Vagina (tissue), 2 donors: ENCODE data around the gene GRM7. TPM values are rescaled to one million over a fixed set of nuclear protein-coding genes. Genes with fewer than 3 reads are reported as not detected.

ENCODE experiments used
- DNase-seq, 2 donors: peaks; one replicate each; pipeline ENCODE4 v3.0.0-alpha.2; 2017; ENCODE audit errors: extremely low spot score in 2 of 2
- H3K27ac ChIP-seq: fragments of 200-600 bp; sonication (generic); one replicate; pipeline ENCODE4 v1.5.1; 2019
- H3K27me3 ChIP-seq: fragments of 200-600 bp; sonication (generic); one replicate; pipeline ENCODE4 v1.5.1; 2019
- H3K36me3 ChIP-seq, 2 donors: fragments of 200-600 bp; sonication (generic); one replicate each; pipeline ENCODE4 v1.5.1; 2017 to 2019
- H3K4me1 ChIP-seq: fragments of 200-600 bp; sonication (generic); one replicate; pipeline ENCODE4 v1.5.1; 2019
- H3K4me3 ChIP-seq, 2 donors: fragments of 200-600 bp; sonication (generic); 1 replicate in 1 of 2; 2 replicates in 1 of 2; pipeline ENCODE4 v1.5.1; 2016 to 2019
- H3K9me3 ChIP-seq: fragments of 200-600 bp; sonication (generic); one replicate; pipeline ENCODE4 v1.5.1; 2019
- POLR2A ChIP-seq, 2 donors: fragments of 450-650 bp; IDR thresholded peaks; one replicate each; pipeline ENCODE4 v1.6.1; 2017; ENCODE audit warnings: antibody characterized with exemption in 2 of 2, mild to moderate bottlenecking in 2 of 2, moderate library complexity in 2 of 2
- POLR2AphosphoS5 ChIP-seq, 2 donors: sonication (generic); formaldehyde crosslinking; IDR thresholded peaks; one replicate each; pipeline ENCODE4 v1.9.0; 2017; ENCODE audit warnings: antibody characterized with exemption in 2 of 2, mild to moderate bottlenecking in 2 of 2, low read depth in 1 of 2; ENCODE audit not compliant: insufficient read depth in 1 of 2
- intact Hi-C: fragments of 100-400 bp; cut with DNase I; formaldehyde crosslinking; loops from one replicate; pipeline ENCODE4 v1.15.1; 2023
- total RNA-seq: library from RNA; depleted of rRNA; stranded (reverse); fragments of >200 nt; gene quantifications from one replicate; pipeline ENCODE4 v1.2.3, GENCODE V29; 2016
- TF ChIP-seq, protein P1 (sequence below), 3 experiments: fragments of 450-650 bp in 2 of 3; fragments of 200-600 bp in 1 of 3; sonication (generic) in 1 of 3; IDR thresholded peaks; one replicate each; pipeline ENCODE4 v1.5.1; 2017 to 2019; ENCODE audit warnings: antibody characterized with exemption in 3 of 3, mild to moderate bottlenecking in 2 of 3, moderate library complexity in 2 of 3

GRM7 gene
- total RNA-seq, 1 donor from 2014 or later, result 2.0 TPM

- no peak for DNase-seq
- no peaks in the 10 kb centered on the region for H3K9me3 ChIP-seq
- H3K4me3 ChIP-seq, result no peak overlapping the region
- H3K27ac ChIP-seq, result no peak overlapping the region
- no peaks in the 10 kb centered on the region for H3K4me1 ChIP-seq
- H3K36me3 ChIP-seq, result no peaks in the 10 kb centered on the region
- H3K27me3 ChIP-seq, result no peaks in the 10 kb centered on the region
- TF ChIP-seq POLR2AphosphoS5 (IDR thresholded peaks at IDR 0.05; ENCODE audit: insufficient read depth in 1 of 2, low read depth in 1 of 2), result no peak
- TF ChIP-seq, protein P1, sequence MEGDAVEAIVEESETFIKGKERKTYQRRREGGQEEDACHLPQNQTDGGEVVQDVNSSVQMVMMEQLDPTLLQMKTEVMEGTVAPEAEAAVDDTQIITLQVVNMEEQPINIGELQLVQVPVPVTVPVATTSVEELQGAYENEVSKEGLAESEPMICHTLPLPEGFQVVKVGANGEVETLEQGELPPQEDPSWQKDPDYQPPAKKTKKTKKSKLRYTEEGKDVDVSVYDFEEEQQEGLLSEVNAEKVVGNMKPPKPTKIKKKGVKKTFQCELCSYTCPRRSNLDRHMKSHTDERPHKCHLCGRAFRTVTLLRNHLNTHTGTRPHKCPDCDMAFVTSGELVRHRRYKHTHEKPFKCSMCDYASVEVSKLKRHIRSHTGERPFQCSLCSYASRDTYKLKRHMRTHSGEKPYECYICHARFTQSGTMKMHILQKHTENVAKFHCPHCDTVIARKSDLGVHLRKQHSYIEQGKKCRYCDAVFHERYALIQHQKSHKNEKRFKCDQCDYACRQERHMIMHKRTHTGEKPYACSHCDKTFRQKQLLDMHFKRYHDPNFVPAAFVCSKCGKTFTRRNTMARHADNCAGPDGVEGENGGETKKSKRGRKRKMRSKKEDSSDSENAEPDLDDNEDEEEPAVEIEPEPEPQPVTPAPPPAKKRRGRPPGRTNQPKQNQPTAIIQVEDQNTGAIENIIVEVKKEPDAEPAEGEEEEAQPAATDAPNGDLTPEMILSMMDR (IDR thresholded peaks at IDR 0.05), result no peak
- intact Hi-C loops, result no loop called here
Observed at GRCh38 chr3:7651274-7651673, 790.4 kb downstream of the GRM7 start.

DNA sequence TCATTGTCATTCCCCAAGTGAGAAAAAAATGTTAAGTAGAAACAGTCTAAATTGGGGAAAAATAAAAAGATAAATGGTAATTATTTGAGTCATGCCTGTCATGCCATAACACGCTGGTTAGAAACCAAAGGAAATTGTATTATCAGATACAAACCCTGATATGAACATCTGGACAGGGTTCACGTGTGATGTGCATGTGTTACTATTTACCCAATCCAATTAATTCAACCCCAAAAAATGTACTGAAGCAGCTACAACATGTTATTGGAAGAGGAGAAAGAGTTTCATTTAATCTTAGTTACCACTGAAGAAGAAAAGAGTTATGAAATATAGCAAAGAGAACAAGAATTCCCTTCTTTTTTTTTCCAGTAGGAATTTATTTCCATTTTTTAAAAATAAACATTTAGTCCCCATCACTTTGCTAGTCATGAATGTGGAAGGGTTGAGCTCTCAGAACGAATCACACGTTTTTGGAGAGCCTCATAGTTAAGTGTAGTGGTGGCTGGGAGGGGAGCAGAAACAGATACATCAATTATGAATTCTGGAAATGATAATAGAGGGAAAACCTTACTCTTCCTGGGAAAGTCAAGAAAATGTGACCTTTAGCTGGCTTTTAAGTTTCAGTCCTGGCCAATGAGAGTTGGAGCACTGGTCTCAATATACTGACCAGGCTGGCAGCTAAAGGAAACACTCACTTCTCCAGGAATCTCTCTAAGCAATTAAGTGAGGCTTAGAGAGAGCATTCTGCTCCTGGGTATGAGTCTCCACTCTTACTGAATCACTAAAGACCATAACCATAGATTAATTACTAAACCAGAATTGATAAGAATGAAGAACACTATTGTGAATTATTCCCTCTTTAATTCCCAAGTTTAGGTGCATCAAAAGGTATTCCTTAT is 796.5 kb downstream of the GRM7 start:
- no peak for DNase-seq
- Histone ChIP-seq H3K4me1 (no peaks in the 10 kb centered on the region), H3K9me3 (no peaks in the 10 kb centered on the region), H3K36me3 (no peaks in the 10 kb centered on the region), H3K27me3 (no peaks in the 10 kb centered on the region), H3K27ac (no peak overlapping the region), H3K4me3 (no peak overlapping the region)
- intact Hi-C loops, result no loop called here
- no peak for TF ChIP-seq POLR2AphosphoS5 (IDR thresholded peaks at IDR 0.05; ENCODE audit: insufficient read depth in 1 of 2, low read depth in 1 of 2)
- TF ChIP-seq POLR2A (IDR thresholded peaks at IDR 0.05), result no peak
- TF ChIP-seq, protein P1 (IDR thresholded peaks at IDR 0.05), result no peak

DNA sequence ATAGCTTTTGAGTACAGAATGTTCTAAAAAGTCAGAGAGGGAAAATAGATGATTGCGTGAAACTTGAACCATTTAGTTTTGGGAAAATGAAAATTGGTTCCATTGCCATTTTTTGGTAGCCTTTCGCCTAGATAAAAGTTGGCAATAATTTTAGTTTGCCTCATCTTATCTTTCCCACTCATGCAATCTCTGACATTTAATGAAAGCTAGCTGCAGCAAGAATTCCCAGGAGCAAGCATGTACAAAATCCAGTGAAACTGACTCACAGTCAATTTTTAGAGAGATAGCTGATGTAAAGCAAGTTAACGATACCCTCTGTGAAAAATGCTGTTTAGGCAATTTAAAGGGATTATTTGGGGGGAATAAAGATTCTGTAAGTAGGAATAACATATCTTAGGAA is 797.4 kb downstream of the GRM7 start:
- no peak for TF ChIP-seq POLR2A (IDR thresholded peaks at IDR 0.05)
- TF ChIP-seq, protein P1 (IDR thresholded peaks at IDR 0.05), result no peak
- no peak for TF ChIP-seq POLR2AphosphoS5 (IDR thresholded peaks at IDR 0.05; ENCODE audit: insufficient read depth in 1 of 2, low read depth in 1 of 2)
- H3K9me3 ChIP-seq, result no peaks in the 10 kb centered on the region
- H3K27me3 ChIP-seq, result no peaks in the 10 kb centered on the region
- no peak overlapping the region for H3K4me3 ChIP-seq
- DNase-seq, result no peak
- no peak overlapping the region for H3K27ac ChIP-seq
- no peaks in the 10 kb centered on the region for H3K4me1 ChIP-seq
- H3K36me3 ChIP-seq, result no peaks in the 10 kb centered on the region
- intact Hi-C loops, result no loop called here

DNA sequence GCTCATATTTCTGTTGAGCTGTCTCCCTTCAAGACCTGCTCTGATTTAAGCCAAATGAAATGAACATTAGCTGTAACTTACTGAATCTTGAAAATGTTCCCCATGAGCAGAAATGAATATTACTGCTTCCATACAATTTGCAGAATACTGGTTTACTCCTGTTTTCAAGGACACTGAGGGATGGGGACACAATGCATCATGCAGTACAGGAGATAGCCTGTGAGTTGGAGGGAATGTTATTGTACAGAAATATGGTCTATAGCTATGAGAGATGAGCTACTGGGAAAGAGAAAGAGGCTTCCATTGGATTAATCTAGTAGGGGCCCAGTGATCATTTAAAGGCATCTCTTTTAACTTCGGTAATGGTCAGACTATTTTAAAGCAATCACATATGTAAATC is 798.2 kb downstream of the GRM7 start:
- intact Hi-C loops, result no loop called here

More for the DNA sequence above, 798.2 kb downstream of the GRM7 start:
- Histone ChIP-seq H3K9me3 (no peaks in the 10 kb centered on the region), H3K27me3 (no peaks in the 10 kb centered on the region), H3K4me3 (no peak overlapping the region), H3K27ac (no peak overlapping the region), H3K36me3 (no peaks in the 10 kb centered on the region), H3K4me1 (no peaks in the 10 kb centered on the region)
- TF ChIP-seq, protein P1 (IDR thresholded peaks at IDR 0.05), result no peak
- TF ChIP-seq POLR2AphosphoS5 (IDR thresholded peaks at IDR 0.05; ENCODE audit: insufficient read depth in 1 of 2, low read depth in 1 of 2) (no peak), POLR2A (IDR thresholded peaks at IDR 0.05) (no peak)
- DNase-seq, result no peak
